ENCODE data around the gene ZNF892. TPM values are rescaled to one million over a fixed set of nuclear protein-coding genes. Genes with fewer than 3 reads are reported as not detected.
A peak's percentile ranks its signal among the peaks of the same experiment; 100 is the strongest.
"Not testable (repeated sequence)": the region's sequence is repeated elsewhere in the genome, so short reads cannot be mapped to it uniquely, and the experiment has no call there.

Gene ZNF892
- polyA plus RNA-seq (ENCODE audit: insufficient read length in 4 of 4): 1 to 10 TPM; 3.7 to 6.1 (median 4.9) TPM

GRCh38 chr2:95207111-95207961 is at the start of gene ZNF892:
TSS of gene ZNF892 (plus strand) at chr2:95207521. CDS start at chr2:95207816, 295 bp downstream.
- DNase-seq (ENCODE audit: low read depth in 4 of 4, low spot score in 2 of 4): peak; percentile 71 to 82 (median 78)

- DNase-seq (ENCODE audit: low read depth in 4 of 4, low spot score in 2 of 4): no peak
Observed at GRCh38 chr2:95158441-95158840, 48.9 kb upstream of the ZNF892 start.

- DNase-seq (ENCODE audit: low read depth in 4 of 4, low spot score in 2 of 4): peak in 2 of 4 donors; percentile 12 to 37
Observed at GRCh38 chr2:95158891-95159619, 48.3 kb upstream of the ZNF892 start.

GRCh38 chr2:95159690-95160449 is 47.5 kb upstream of the ZNF892 start, which contains the start of gene ZNF514:
TSS of gene ZNF514 (minus strand) at chr2:95159848. CDS start at chr2:95153253, 6,595 bp downstream.
- DNase-seq (ENCODE audit: low read depth in 4 of 4, low spot score in 2 of 4): peak in 3 of 4 donors; percentile 42 to 47 (median 46)

GRCh38 chr2:95165030-95165370 is 42.3 kb upstream of the ZNF892 start:
- no peak for DNase-seq (ENCODE audit: low read depth in 4 of 4, low spot score in 2 of 4)

GRCh38 chr2:95165371-95166064 is 41.8 kb upstream of the ZNF892 start, which contains the start of gene ZNF2:
TSS of gene ZNF2 (plus strand) at chr2:95165809. CDS start at chr2:95176227, 10,418 bp downstream.
- peak; percentile 95 to 99 (median 96) for DNase-seq (ENCODE audit: low read depth in 4 of 4, low spot score in 2 of 4)

GRCh38 chr2:95166065-95166763 is 41.1 kb upstream of the ZNF892 start:
- DNase-seq (ENCODE audit: low read depth in 4 of 4, low spot score in 2 of 4): no peak

GRCh38 chr2:95171902-95172301 is 35.4 kb upstream of the ZNF892 start:
- no peak for DNase-seq (ENCODE audit: low read depth in 4 of 4, low spot score in 2 of 4)

- DNase-seq (ENCODE audit: low read depth in 4 of 4, low spot score in 2 of 4): no peak
Observed at GRCh38 chr2:95174031-95174542, 33.2 kb upstream of the ZNF892 start.

GRCh38 chr2:95179451-95179850 is 27.9 kb upstream of the ZNF892 start:
- no peak for DNase-seq (ENCODE audit: low read depth in 4 of 4, low spot score in 2 of 4)

- DNase-seq (ENCODE audit: low read depth in 4 of 4, low spot score in 2 of 4): no peak
Observed at GRCh38 chr2:95181774-95182173, 25.5 kb upstream of the ZNF892 start.

GRCh38 chr2:95185197-95185596 is 22.1 kb upstream of the ZNF892 start:
- no peak for DNase-seq (ENCODE audit: low read depth in 4 of 4, low spot score in 2 of 4)

GRCh38 chr2:95185973-95186372 is 21.3 kb upstream of the ZNF892 start:
- no peak for DNase-seq (ENCODE audit: low read depth in 4 of 4, low spot score in 2 of 4)

- DNase-seq (ENCODE audit: low read depth in 4 of 4, low spot score in 2 of 4): not testable (repeated sequence)
Observed at GRCh38 chr2:95192956-95193355, 14.4 kb upstream of the ZNF892 start.

- no peak for DNase-seq (ENCODE audit: low read depth in 4 of 4, low spot score in 2 of 4)
Observed at GRCh38 chr2:95203911-95204310, 3.4 kb upstream of the ZNF892 start.

- DNase-seq (ENCODE audit: low read depth in 4 of 4, low spot score in 2 of 4): no peak
Observed at GRCh38 chr2:95204396-95204795, 2.9 kb upstream of the ZNF892 start.

GRCh38 chr2:95206096-95206495 is 1.2 kb upstream of the ZNF892 start:
- no peak for DNase-seq (ENCODE audit: low read depth in 4 of 4, low spot score in 2 of 4)

GRCh38 chr2:95208106-95208505 is 785 bp downstream of the ZNF892 start:
- no peak for DNase-seq (ENCODE audit: low read depth in 4 of 4, low spot score in 2 of 4)

GRCh38 chr2:95215018-95215612 is 7.8 kb downstream of the ZNF892 start:
- DNase-seq (ENCODE audit: low read depth in 4 of 4, low spot score in 2 of 4): no peak

All from left renal cortex interstitium (tissue), 4 donors.